HepG2 (cell line): ENCODE measurements around the gene NADK2. TPM values are rescaled to one million over a fixed set of nuclear protein-coding genes. Genes with fewer than 3 reads are reported as not detected.

ENCODE experiments used
- ATAC-seq: fragments of 200-7000 bp; cut with Tn5 transposase; 3 replicates; pipeline ENCODE4 v1.9.1; 2020; ENCODE audit warnings: mild to moderate bottlenecking, moderate library complexity
- BruUV-seq: library from RNA; stranded (reverse); fragments of 400-500 nt; replicated peaks from 2 replicates; lab custom pipeline; 2021; lab: Mats Ljungman, UMichigan
- CTCF ChIA-PET: fragments of 300-600 bp; formaldehyde crosslinking; extraction: SDS; loops from one replicate; lab custom pipeline; 2021; ENCODE audit warnings: low total read pairs, inconsistent platforms, low intra/inter-chr PET ratio; lab: Yijun Ruan, JAX
- POLR2A ChIA-PET: fragments of 350-600 bp; sonication (Branson Sonifier 250); formaldehyde crosslinking; loops from one replicate; lab custom pipeline; 2020; ENCODE audit warnings: antibody characterized with exemption, inconsistent platforms; lab: Yijun Ruan, JAX
- DNase-seq: peaks from one replicate; pipeline ENCODE4 v3.0.0-alpha.2; 2015; ENCODE audit warnings: low spot score
- FAIRE-seq: peaks from 3 replicates; lab custom pipeline; 2011; peaks lifted over from hg19 to GRCh38; lab: Jason Lieb, UNC
- H2AFZ ChIP-seq: one replicate; pipeline ENCODE4 v1.6.1; 2011; ENCODE audit warnings: low read length, inconsistent platforms
- H3K27ac ChIP-seq: fragments of 300-600 bp; 3 replicates; pipeline ENCODE4 v1.8.0; 2011; ENCODE audit warnings: mixed run types, mild to moderate bottlenecking, mixed read lengths, low read length, inconsistent platforms; ENCODE audit not compliant: insufficient read depth; ENCODE audit errors: extremely low read length
- H3K27me3 ChIP-seq, 2 experiments: fragments of 200-600 bp in 1 of 2; 2 replicates in 1 of 2; 3 replicates in 1 of 2; pipeline versions ENCODE4 v1.6.0 to v1.8.0; 2011; ENCODE audit warnings: low read length in 2 of 2, mild to moderate bottlenecking in 2 of 2, moderate library complexity in 2 of 2, inconsistent platforms in 1 of 2; ENCODE audit not compliant: insufficient read depth in 2 of 2, control insufficient read depth in 1 of 2
- H3K36me3 ChIP-seq, 2 experiments: fragments of 200-600 bp in 1 of 2; replicated peaks in 1 of 2; 2 replicates in 1 of 2; 3 replicates in 1 of 2; pipeline versions ENCODE4 v1.5.1 to v1.8.0; 2011; ENCODE audit warnings: low read length in 2 of 2, inconsistent platforms in 1 of 2; ENCODE audit not compliant: insufficient read depth in 2 of 2, control insufficient read depth in 1 of 2
- H3K4me1 ChIP-seq: 2 replicates; pipeline ENCODE4 v1.5.1; 2012; ENCODE audit warnings: low read length, inconsistent platforms; ENCODE audit not compliant: insufficient read depth
- H3K4me2 ChIP-seq: 2 replicates; pipeline ENCODE4 v1.6.0; 2011; ENCODE audit warnings: low read depth, low read length, inconsistent platforms
- H3K4me3 ChIP-seq, 3 experiments: fragments of 200-600 bp in 1 of 3; sonication (generic), shearing (Covaris generic) in 1 of 3; replicated peaks in 1 of 3; 2 replicates each; pipeline ENCODE4 v1.5.1; 2011 to 2016; ENCODE audit warnings: low read length in 3 of 3, inconsistent platforms in 2 of 3, low read depth in 2 of 3, mild to moderate bottlenecking in 2 of 3, control low read depth in 1 of 3, mixed read lengths in 1 of 3; ENCODE audit not compliant: insufficient read depth in 1 of 3
- H3K79me2 ChIP-seq: one replicate; pipeline ENCODE4 v1.6.1; 2011; ENCODE audit warnings: low read length, inconsistent platforms; ENCODE audit not compliant: insufficient read depth
- H3K9ac ChIP-seq: 2 replicates; pipeline ENCODE4 v1.6.0; 2011; ENCODE audit warnings: mild to moderate bottlenecking, low read depth, low read length, inconsistent platforms; ENCODE audit not compliant: insufficient read depth
- H3K9me3 ChIP-seq: 2 replicates; pipeline ENCODE4 v1.5.1; 2012; ENCODE audit warnings: mild to moderate bottlenecking, low read length
- H4K20me1 ChIP-seq: 2 replicates; pipeline ENCODE4 v1.6.0; 2011; ENCODE audit warnings: inconsistent platforms, mild to moderate bottlenecking, low read length, moderate library complexity; ENCODE audit not compliant: insufficient read depth
- AFF4 ChIP-seq: sonication (generic); formaldehyde crosslinking; IDR thresholded peaks from 2 replicates; pipeline ENCODE4 v1.4.0; 2020; ENCODE audit warnings: missing genetic modification reagents
- BRCA1 ChIP-seq: sonication (generic); formaldehyde crosslinking; IDR thresholded peaks from 2 replicates; pipeline ENCODE4 v1.4.0; 2020; ENCODE audit warnings: missing genetic modification reagents
- CEBPB ChIP-seq: IDR thresholded peaks from 2 replicates; pipeline ENCODE4 v1.6.1; 2011; ENCODE audit warnings: low read depth, low read length, improper control_type of control experiment, borderline replicate concordance
- ISX ChIP-seq: sonication (generic); formaldehyde crosslinking; conservative IDR thresholded peaks from 2 replicates; pipeline ENCODE4 v1.5.0; 2020; ENCODE audit warnings: missing genetic modification reagents
- MED8 ChIP-seq: sonication (generic); formaldehyde crosslinking; IDR thresholded peaks from 2 replicates; pipeline ENCODE4 v1.8.1; 2023; ENCODE audit warnings: mild to moderate bottlenecking, missing genetic modification reagents; ENCODE audit not compliant: insufficient replicate concordance
- PHF21A ChIP-seq: sonication (generic); formaldehyde crosslinking; IDR thresholded peaks from 2 replicates; pipeline ENCODE4 v1.5.0; 2020; ENCODE audit warnings: mild to moderate bottlenecking, missing genetic modification reagents
- STAG1 ChIP-seq: sonication (generic); formaldehyde crosslinking; IDR thresholded peaks from 2 replicates; pipeline ENCODE4 v1.4.0; 2020; ENCODE audit warnings: missing genetic modification reagents
- SUZ12 ChIP-seq: fragments of 150-350 bp; IDR thresholded peaks from 2 replicates; pipeline ENCODE4 v1.6.1; 2014; ENCODE audit warnings: low read depth, low read length
- ZNF446 ChIP-seq: sonication (generic); formaldehyde crosslinking; IDR thresholded peaks from 2 replicates; pipeline ENCODE4 v1.5.0; 2020; ENCODE audit warnings: mild to moderate bottlenecking, missing genetic modification reagents
- ZNF547 ChIP-seq: sonication (generic); formaldehyde crosslinking; IDR thresholded peaks from 2 replicates; pipeline ENCODE4 v1.5.1; 2020; ENCODE audit warnings: mild to moderate bottlenecking, missing genetic modification reagents
- ZNF713 ChIP-seq: sonication (generic); formaldehyde crosslinking; IDR thresholded peaks from 2 replicates; pipeline ENCODE4 v1.4.0; 2020; ENCODE audit warnings: mild to moderate bottlenecking, missing genetic modification reagents
- ZNF816 ChIP-seq: sonication (generic); formaldehyde crosslinking; IDR thresholded peaks from 2 replicates; pipeline ENCODE4 v1.8.0; 2022; ENCODE audit warnings: missing genetic modification reagents, mild to moderate bottlenecking, borderline replicate concordance
- ZUFSP ChIP-seq: sonication (generic); formaldehyde crosslinking; IDR thresholded peaks from 2 replicates; pipeline ENCODE4 v1.9.0; 2021; ENCODE audit warnings: missing genetic modification reagents, mild to moderate bottlenecking, borderline replicate concordance
- WGBS: methylation state at CpG from one replicate; pipeline ENCODE4 v1.1.6; 2017; ENCODE audit warnings: low lambda C conversion rate; 5-methylcytosine and 5-hydroxymethylcytosine counted together
- in situ Hi-C: cut with HindIII; loops from 2 replicates; pipeline ENCODE4 v1.10.0; 2017; ENCODE audit warnings: low pct_unique_long_range_greater_than_20kb; ENCODE audit not compliant: extremely low pct_ligation_motif_present
- intact Hi-C: fragments of 100-400 bp; cut with micrococcal nuclease; formaldehyde crosslinking; loops from one replicate; pipeline ENCODE4 v1.10.0; 2022; ENCODE audit not compliant: unreplicated experiment
- polyA plus RNA-seq, 8 experiments: library from polyadenylated mRNA; depleted of rRNA in 3 of 8; stranded (reverse) in 7 of 8; unstranded in 1 of 8; fragments of >200 nt; fragmentation: Illumina TruSeq in 4 of 8; extraction: Trizol in 4 of 8; gene quantifications; 2 replicates each; pipeline versions ENCODE4 v1.2.1 to v1.2.3, GENCODE V29; 2011 to 2016; ENCODE audit warnings: low read depth in 4 of 8, missing spikeins in 1 of 8, mixed read lengths in 1 of 8; ENCODE audit not compliant: insufficient read depth in 1 of 8
- total RNA-seq, 5 experiments: library from RNA; depleted of rRNA; stranded (reverse); fragments of >200 nt; fragmentation: Illumina TruSeq; extraction: Trizol; gene quantifications; 2 replicates each; pipeline ENCODE4 v1.2.3, GENCODE V29; 2016; ENCODE audit warnings: low read depth in 1 of 5

The NADK2 gene
- total and polyA plus RNA-seq, 2 of the 13 experiments (the other 11 are each of a cell fraction or from before 2014, with no cell fraction given): 13.9 to 71.4 TPM

GRCh38 chr5:36246036-36246800 is 4.5 kb upstream of the NADK2 start:
- Histone ChIP-seq H3K9me3 (no peaks in the 10 kb centered on the region), H3K36me3 (no peaks in the 10 kb centered on the region), H3K27ac (no peak overlapping the region), H3K4me3 (no peak overlapping the region), H3K79me2 (no peaks in the 10 kb centered on the region), H3K27me3 (no peaks in the 10 kb centered on the region), H3K4me1 (peaks cover 15% of the 10 kb centered on the region), H3K4me2 (no peak overlapping the region), H2AFZ (no peak overlapping the region), H4K20me1 (no peaks in the 10 kb centered on the region), H3K9ac (no peak overlapping the region)
- no peak for DNase-seq
- intact Hi-C loops: no loop called here
- ChIA-PET POLR2A (no interaction called here), CTCF (no interaction called here)
- no peak for TF ChIP-seq ZUFSP (CRISPR knock-in tag)
- TF ChIP-seq CEBPB: peak; percentile 25; the same call in 1 of the 2 replicates
- in situ Hi-C loops: no loop called here
- 88% methylated on average over 10 of the region's 10 CpGs for WGBS
- no peak for ATAC-seq
- no TSS peak for BruUV-seq
- FAIRE-seq: no peak

- Histone ChIP-seq H2AFZ (no peak overlapping the region), H3K9me3 (no peaks in the 10 kb centered on the region), H4K20me1 (no peaks in the 10 kb centered on the region), H3K9ac (no peak overlapping the region), H3K36me3 (no peaks in the 10 kb centered on the region), H3K79me2 (peaks cover 14% of the 10 kb centered on the region), H3K4me1 (peaks cover 28% of the 10 kb centered on the region), H3K27ac (no peak overlapping the region), H3K4me2 (no peak overlapping the region), H3K27me3 (no peaks in the 10 kb centered on the region), H3K4me3 (no peak overlapping the region)
- no peak for DNase-seq
- intact Hi-C loops: no loop called here
- in situ Hi-C loops: no loop called here
- WGBS: 75% methylated on average over 3 of the region's 3 CpGs
- BruUV-seq: no TSS peak
- ChIA-PET CTCF (no interaction called here), POLR2A (interaction anchor here (0.8 kb wide), 1 partner anchor 93 kb away, joined by 3 read pairs; no protein-coding TSS in a partner anchor)
- ATAC-seq: no peak
- no peak for FAIRE-seq
- TF ChIP-seq ZNF816 (CRISPR knock-in tag) (no peak), ZNF446 (CRISPR knock-in tag) (no peak), PHF21A (CRISPR knock-in tag) (no peak), ISX (CRISPR knock-in tag) (no peak), AFF4 (CRISPR knock-in tag) (no peak), BRCA1 (CRISPR knock-in tag) (no peak), STAG1 (CRISPR knock-in tag) (no peak), SUZ12 (no peak), ZNF713 (no peak), ZNF547 (CRISPR knock-in tag) (no peak), MED8 (CRISPR knock-in tag) (no peak)
Observed at GRCh38 chr5:36244076-36244475, 2.4 kb upstream of the NADK2 start.
